Stimulated activated CD4-positive, alpha-beta T cell treated with anti-CD3 and anti-CD28 coated beads, Interleukin-12 subunit alpha, Interleukin-12 subunit beta, amount 100 ng/mL, for 24 hours (primary cell): ENCODE measurements around the gene LAD1.

ENCODE experiments used
- DNase-seq, 2 experiments: peaks; one replicate each; pipeline ENCODE4 v3.0.0-alpha.2; 2020; ENCODE audit warnings: low read depth in 2 of 2

LAD1 gene

GRCh38 chr1:201419256-201419655 is 20.1 kb upstream of the LAD1 start:
- no peak for DNase-seq

GRCh38 chr1:201418461-201418860 is 19.3 kb upstream of the LAD1 start:
- no peak for DNase-seq

- DNase-seq, result no peak
Measured at GRCh38 chr1:201414051-201414738, 15.1 kb upstream of the LAD1 start.

- no peak for DNase-seq
Measured at GRCh38 chr1:201411292-201411691, 12.2 kb upstream of the LAD1 start.

- no peak for DNase-seq
Measured at GRCh38 chr1:201409440-201409839, 10.3 kb upstream of the LAD1 start.

GRCh38 chr1:201408834-201409200 is 9.7 kb upstream of the LAD1 start:
- DNase-seq, result no peak

GRCh38 chr1:201408176-201408833 is 9.2 kb upstream of the LAD1 start:
- peak; percentile 45 to 81 for DNase-seq

GRCh38 chr1:201406831-201407406 is 7.8 kb upstream of the LAD1 start:
- no peak for DNase-seq

GRCh38 chr1:201405484-201405831 is 6.3 kb upstream of the LAD1 start:
- no peak for DNase-seq

- no peak for DNase-seq
Measured at GRCh38 chr1:201404722-201405483, 5.8 kb upstream of the LAD1 start.

- no peak for DNase-seq
Measured at GRCh38 chr1:201404055-201404454, 4.9 kb upstream of the LAD1 start.

GRCh38 chr1:201403359-201403758 is 4.2 kb upstream of the LAD1 start:
- no peak for DNase-seq

- DNase-seq, result no peak
Measured at GRCh38 chr1:201401700-201402099, 2.6 kb upstream of the LAD1 start.

GRCh38 chr1:201400852-201401230 is 1.7 kb upstream of the LAD1 start:
- no peak for DNase-seq

GRCh38 chr1:201400212-201400851 is 1.2 kb upstream of the LAD1 start:
- DNase-seq, result no peak

- DNase-seq, result no peak
Measured at GRCh38 chr1:201399352-201400126, 415 bp upstream of the LAD1 start.

- no peak for DNase-seq
Measured at GRCh38 chr1:201397675-201398074, 1.4 kb downstream of the LAD1 start.

GRCh38 chr1:201396861-201397464 is 2.2 kb downstream of the LAD1 start:
- DNase-seq, result no peak

GRCh38 chr1:201395936-201396335 is 3.2 kb downstream of the LAD1 start:
- no peak for DNase-seq

GRCh38 chr1:201394591-201394990 is 4.5 kb downstream of the LAD1 start:
- no peak for DNase-seq

GRCh38 chr1:201393076-201393475 is 6.0 kb downstream of the LAD1 start:
- DNase-seq, result no peak
